NB4 (cell line): Measurements from ENCODE around the gene NCBP1.
"Not testable (repeated sequence)": the region's sequence is repeated elsewhere in the genome, so short reads cannot be mapped to it uniquely, and the experiment has no call there.

Experiments
- CTCF ChIP-seq: IDR thresholded peaks from one replicate; pipeline ENCODE4 v1.5.1; 2012; ENCODE audit warnings: low read depth, low read length
- POLR2A ChIP-seq: IDR thresholded peaks from 2 replicates; pipeline ENCODE4 v1.6.1; 2011; ENCODE audit warnings: mild to moderate bottlenecking; ENCODE audit not compliant: insufficient read length; ENCODE audit errors: extremely low read depth

- not testable (repeated sequence) for TF ChIP-seq CTCF, POLR2A
Observed at GRCh38 chr9:97584778-97585177, 48.8 kb upstream of the NCBP1 start.
